Stimulated activated CD8-positive, alpha-beta memory T cell treated with anti-CD3 and anti-CD28 coated beads, Interleukin-7, amount 100 ng/mL, for 48 hours (primary cell): Measurements from ENCODE around the gene CYTH3.
"Not testable (repeated sequence)": the region's sequence is repeated elsewhere in the genome, so short reads cannot be mapped to it uniquely, and the experiment has no call there.

ENCODE experiments used
- DNase-seq, 2 donors: peaks; one replicate each; pipeline ENCODE4 v3.0.0-alpha.2; 2020; ENCODE audit warnings: low read depth in 1 of 2; ENCODE audit errors: extremely low read depth in 1 of 2

Gene CYTH3

GRCh38 chr7:6234384-6234783 lies 38.0 kb downstream of the CYTH3 start:
- DNase-seq, result peak in 1 of 2 donors; percentile 8

- no peak for DNase-seq
These were observed 39.9 kb downstream of the CYTH3 start for GRCh38 chr7:6232534-6232933.

- no peak for DNase-seq
These were observed 40.3 kb downstream of the CYTH3 start for GRCh38 chr7:6232116-6232515.

GRCh38 chr7:6231184-6231583 lies 41.2 kb downstream of the CYTH3 start:
- DNase-seq, result no peak

- DNase-seq, result not testable (repeated sequence)
These were observed 43.1 kb downstream of the CYTH3 start for GRCh38 chr7:6229284-6229683.

- DNase-seq, result no peak
These were observed 43.8 kb downstream of the CYTH3 start for GRCh38 chr7:6228361-6229229.

- no peak for DNase-seq
These were observed 45.1 kb downstream of the CYTH3 start for GRCh38 chr7:6227294-6227846.

GRCh38 chr7:6226194-6226799 lies 46.1 kb downstream of the CYTH3 start:
- no peak for DNase-seq

GRCh38 chr7:6223411-6223810 lies 49.0 kb downstream of the CYTH3 start:
- DNase-seq, result not testable (repeated sequence)

GRCh38 chr7:6223010-6223409 lies 49.4 kb downstream of the CYTH3 start:
- DNase-seq, result not testable (repeated sequence)

GRCh38 chr7:6221340-6222319 lies 50.8 kb downstream of the CYTH3 start:
- DNase-seq, result peak; percentile 13 to 20

- no peak for DNase-seq
These were observed 54.1 kb downstream of the CYTH3 start for GRCh38 chr7:6218329-6218728.

- DNase-seq, result no peak
These were observed 60.4 kb downstream of the CYTH3 start for GRCh38 chr7:6212008-6212407.

GRCh38 chr7:6210621-6211372 lies 61.6 kb downstream of the CYTH3 start:
- no peak for DNase-seq

GRCh38 chr7:6209340-6209739 lies 63.1 kb downstream of the CYTH3 start:
- DNase-seq, result no peak

- DNase-seq, result no peak
These were observed 63.7 kb downstream of the CYTH3 start for GRCh38 chr7:6208573-6209328.

- DNase-seq, result no peak
These were observed 66.3 kb downstream of the CYTH3 start for GRCh38 chr7:6205971-6206660.

GRCh38 chr7:6203381-6203780 lies 69.0 kb downstream of the CYTH3 start:
- DNase-seq, result no peak

GRCh38 chr7:6202117-6202516 lies 70.3 kb downstream of the CYTH3 start:
- no peak for DNase-seq
